GM12875 (cell line): ENCODE measurements around the gene STRADA.

Experiments used
- H3K4me3 ChIP-seq: one replicate; pipeline ENCODE4 v1.5.1; 2011; ENCODE audit warnings: low read depth, low read length, control low read depth
- CTCF ChIP-seq: IDR thresholded peaks from 2 replicates; pipeline ENCODE4 v1.5.1; 2011; ENCODE audit warnings: low read depth, mild to moderate bottlenecking, control low read depth, inconsistent platforms, low read length, moderate library complexity, borderline replicate concordance; ENCODE audit not compliant: insufficient read depth

The STRADA gene

DNA sequence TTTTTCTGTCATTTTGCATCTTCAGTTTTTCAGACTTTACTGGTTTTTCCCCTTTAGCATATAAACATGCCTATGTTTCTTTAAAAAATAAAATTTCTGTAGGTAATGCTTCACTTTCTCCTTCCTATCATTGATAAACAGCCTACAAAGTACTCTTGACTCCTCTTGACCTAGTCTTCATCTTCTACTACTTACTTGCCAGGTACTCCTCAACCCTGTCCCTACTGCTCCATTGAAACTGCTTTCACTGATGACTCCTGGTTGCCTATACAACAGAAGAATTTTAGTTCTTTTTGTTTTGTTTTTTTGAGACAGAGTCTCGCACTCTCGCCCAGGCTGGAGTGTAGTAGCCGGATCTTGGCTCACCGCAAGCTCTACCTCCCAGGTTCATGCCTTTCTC lies 39.3 kb upstream of the STRADA start:
- TF ChIP-seq CTCF: no peak
- no peak overlapping the region for H3K4me3 ChIP-seq

DNA sequence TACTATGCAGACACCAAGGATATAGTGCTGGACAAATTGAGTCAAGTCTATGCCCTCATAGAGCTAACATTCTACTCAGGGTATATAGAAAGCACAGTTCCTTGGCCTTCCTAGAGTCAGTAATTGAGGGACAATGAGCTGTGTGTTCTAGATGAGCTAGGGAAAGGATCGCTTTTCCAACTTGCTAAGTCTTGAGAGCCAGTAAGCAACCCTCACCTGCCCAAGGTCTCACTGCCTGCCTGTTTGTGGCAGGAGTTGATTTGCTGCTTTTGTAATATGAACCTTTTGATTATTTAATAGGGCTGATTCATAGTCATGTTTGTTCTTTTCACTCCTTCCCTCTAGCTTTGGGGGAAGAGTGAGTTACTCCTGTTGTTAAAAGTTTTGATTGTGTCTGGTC lies 38.9 kb upstream of the STRADA start:
- TF ChIP-seq CTCF: no peak
- H3K4me3 ChIP-seq: no peak overlapping the region

DNA sequence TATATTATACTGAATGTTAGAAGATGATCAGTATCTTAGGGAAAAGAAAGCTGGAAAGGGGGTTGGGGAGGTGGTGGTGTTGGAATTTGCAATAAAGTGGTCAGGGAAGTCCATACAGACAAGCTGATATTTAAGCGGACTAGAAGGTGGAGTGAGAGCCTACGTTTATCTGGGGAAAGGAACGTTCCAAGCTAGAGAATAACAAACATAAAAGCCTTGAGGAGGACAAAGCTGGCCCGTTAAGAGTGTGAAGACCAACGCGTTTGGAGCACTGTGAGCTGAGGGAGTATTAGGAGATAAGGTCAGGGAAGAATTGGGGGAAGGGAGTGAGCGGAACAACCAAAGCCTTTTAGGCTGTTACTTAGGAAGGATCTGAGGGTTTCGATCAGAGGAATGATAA lies 33.8 kb upstream of the STRADA start:
- no peak for TF ChIP-seq CTCF
- H3K4me3 ChIP-seq: peak overlapping the region; percentile 78

DNA sequence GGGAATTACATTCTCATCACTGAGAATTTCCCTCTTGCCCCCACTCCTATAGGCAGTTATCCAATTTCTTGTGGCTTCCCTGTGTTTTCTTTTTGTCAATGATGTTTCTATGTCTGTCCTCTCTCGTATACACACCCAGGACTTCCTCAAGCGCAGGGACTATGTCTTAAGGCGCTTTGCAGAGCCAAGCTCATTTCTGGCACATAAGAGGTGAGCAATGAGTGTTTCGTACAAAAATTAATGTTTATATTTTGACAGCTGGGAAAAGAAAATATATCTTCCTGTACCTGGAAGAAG lies 33.3 kb upstream of the STRADA start:
- peak overlapping the region; percentile 78 for H3K4me3 ChIP-seq
- TF ChIP-seq CTCF: no peak

DNA sequence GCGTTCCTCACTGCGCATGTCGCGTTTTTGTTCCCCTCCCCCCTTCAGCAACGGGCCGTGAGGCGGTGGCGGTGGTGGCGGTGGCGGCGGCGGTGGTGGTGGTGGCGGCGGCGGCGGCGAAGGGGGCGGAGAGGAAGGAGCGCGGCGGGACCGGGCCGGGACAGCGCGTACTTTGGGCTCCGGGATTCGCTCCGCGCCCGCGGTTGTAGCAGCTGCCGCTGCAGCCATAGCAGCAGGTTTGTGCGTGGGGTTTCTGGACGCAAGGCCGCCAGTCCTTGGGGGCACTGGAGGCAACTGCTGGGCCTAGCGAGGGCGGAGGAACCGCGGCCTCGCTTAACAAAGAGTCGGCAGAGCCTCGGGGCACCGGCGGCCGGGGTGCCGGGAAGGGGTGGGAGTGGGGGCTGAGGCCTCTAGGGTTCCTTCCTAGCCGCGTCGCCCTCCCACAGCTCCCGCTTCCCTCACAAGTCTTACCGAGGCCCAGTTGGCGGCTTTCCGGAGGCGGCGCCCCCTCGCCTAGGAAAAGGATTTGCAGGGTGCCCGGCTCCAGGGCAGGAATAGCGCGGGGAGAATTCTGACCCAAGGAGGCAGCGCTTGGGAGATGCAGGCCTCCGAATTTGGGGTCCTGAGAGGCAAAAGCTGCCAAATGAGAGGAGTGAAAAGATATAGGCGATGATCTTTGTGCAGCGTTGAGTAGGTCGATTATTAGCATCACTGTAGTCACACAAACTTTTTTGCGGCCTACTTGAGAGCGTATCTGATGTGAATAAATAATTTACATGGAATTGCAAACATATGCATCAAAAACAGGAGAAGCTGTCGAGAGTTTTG lies 32.8 kb upstream of the STRADA start, which contains the start of gene DDX42:
Gene DDX42, plus strand, starts transcription at position 30 of the 828 bp plus-strand sequence. CDS start 12,880 bp downstream, outside the sequence.
- no peak for TF ChIP-seq CTCF
- peak within 1 kb of the TSS; percentile 78 for H3K4me3 ChIP-seq

DNA sequence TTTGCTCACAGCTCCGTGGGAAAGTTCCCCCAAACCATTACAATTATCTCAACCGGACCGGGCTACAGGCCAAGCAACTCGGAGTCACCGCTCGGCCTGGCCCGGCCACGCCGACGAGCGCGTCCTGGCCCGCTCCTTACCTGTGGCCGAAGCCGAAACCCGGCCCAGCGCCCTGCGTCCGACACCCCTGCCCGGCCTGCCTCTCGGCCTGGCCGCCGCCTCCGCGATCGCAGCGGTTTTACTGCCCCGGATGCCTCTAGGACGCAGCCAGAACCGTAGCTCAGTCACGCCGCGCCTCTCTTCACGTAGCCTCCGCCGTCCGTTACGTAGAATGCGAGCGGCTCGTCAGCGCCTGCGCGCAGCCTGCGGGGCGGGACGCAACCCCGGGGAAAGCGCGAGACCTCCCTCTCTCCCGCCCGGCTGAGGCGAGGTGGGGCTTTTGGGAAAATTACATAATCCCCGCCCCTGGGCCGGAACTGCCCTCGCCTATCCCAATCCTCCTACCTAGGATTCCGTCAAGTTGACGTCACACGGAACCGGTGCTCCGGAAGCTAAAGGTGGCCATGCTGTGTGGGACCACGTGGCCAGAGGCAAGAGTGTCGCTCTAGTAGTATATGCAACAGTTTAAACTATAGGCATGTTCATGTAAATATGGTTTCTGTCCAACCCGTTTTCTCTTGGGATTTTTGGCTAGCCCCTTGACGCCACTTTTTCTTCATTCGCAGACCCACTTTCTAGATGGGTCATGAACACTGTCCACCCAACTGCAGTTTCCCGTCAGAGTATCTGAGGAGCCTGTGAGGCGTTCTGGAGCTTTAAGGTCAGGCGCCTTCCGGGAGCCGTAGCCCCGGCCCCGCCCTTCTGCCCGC lies 31.9 kb upstream of the STRADA start, which contains the start of gene CCDC47:
Gene CCDC47, minus strand, starts transcription at position 326 of the 869 bp plus-strand sequence. CDS start 7,422 bp downstream, outside the sequence.
- TF ChIP-seq CTCF: no peak

GRCh38 chr17:63772801-63773271 lies 31.2 kb upstream of the STRADA start:
- no peak for TF ChIP-seq CTCF
- H3K4me3 ChIP-seq: peak overlapping the region; percentile 68

More for the DNA sequence above, 31.9 kb upstream of the STRADA start, which contains the start of gene CCDC47:
- peak within 1 kb of the TSS; percentile 78 for H3K4me3 ChIP-seq
